Fibroblast of lung (primary cell): ENCODE measurements around the gene CELF2. TPM values are rescaled to one million over a fixed set of nuclear protein-coding genes. Genes with fewer than 3 reads are reported as not detected.

ENCODE experiments used
- DNase-seq, 2 donors: peaks; one replicate each; pipeline versions ENCODE4 v3.0.0 to v3.0.0-alpha.2; 2010; ENCODE audit warnings: low read depth in 2 of 2
- H2AFZ ChIP-seq: 2 replicates; pipeline ENCODE4 v1.5.1; 2012; ENCODE audit warnings: low read length, control low read depth, inconsistent platforms
- H3K27ac ChIP-seq: 2 replicates; pipeline ENCODE4 v1.5.1; 2011; ENCODE audit warnings: low read length, control low read depth; ENCODE audit not compliant: insufficient read depth
- H3K27me3 ChIP-seq: 2 replicates; pipeline ENCODE4 v1.5.1; 2011; ENCODE audit warnings: mild to moderate bottlenecking, low read length; ENCODE audit not compliant: control insufficient read depth, insufficient read depth
- H3K36me3 ChIP-seq: 2 replicates; pipeline ENCODE4 v1.5.1; 2011; ENCODE audit warnings: low read length; ENCODE audit not compliant: control insufficient read depth, insufficient read depth
- H3K4me1 ChIP-seq: 2 replicates; pipeline ENCODE4 v1.5.1; 2011; ENCODE audit warnings: low read length; ENCODE audit not compliant: control insufficient read depth, insufficient read depth; ENCODE audit errors: extremely low read depth
- H3K4me2 ChIP-seq: 2 replicates; pipeline ENCODE4 v1.5.1; 2011; ENCODE audit warnings: low read length, control low read depth; ENCODE audit not compliant: insufficient read depth; ENCODE audit errors: extremely low read depth
- H3K4me3 ChIP-seq, 4 experiments: fragments of 200-600 bp in 1 of 4; sonication (generic) in 1 of 4; replicated peaks in 1 of 4; 2 replicates each; pipeline ENCODE4 v1.5.1; 2011 to 2016; ENCODE audit warnings: low read length in 4 of 4, low read depth in 3 of 4, mild to moderate bottlenecking in 3 of 4, control low read depth in 2 of 4, inconsistent platforms in 1 of 4, mixed read lengths in 1 of 4; ENCODE audit not compliant: insufficient read depth in 1 of 4; ENCODE audit errors: control extremely low read depth in 1 of 4
- H3K79me2 ChIP-seq: 2 replicates; pipeline ENCODE4 v1.5.1; 2012; ENCODE audit warnings: mild to moderate bottlenecking, low read length, inconsistent platforms; ENCODE audit not compliant: control insufficient read depth, insufficient read depth
- H3K9ac ChIP-seq: 2 replicates; pipeline ENCODE4 v1.5.1; 2011; ENCODE audit warnings: mild to moderate bottlenecking, low read length, control low read depth; ENCODE audit not compliant: insufficient read depth
- H3K9me3 ChIP-seq: 2 replicates; pipeline ENCODE4 v1.5.1; 2012; ENCODE audit warnings: low read depth, low read length; ENCODE audit not compliant: control insufficient read depth, insufficient read depth
- H4K20me1 ChIP-seq: 2 replicates; pipeline ENCODE4 v1.5.1; 2011; ENCODE audit warnings: low read length; ENCODE audit not compliant: control insufficient read depth, insufficient read depth; ENCODE audit errors: extremely low read depth
- CTCF ChIP-seq, 2 donors: IDR thresholded peaks in 1 of 2; conservative IDR thresholded peaks in 1 of 2; 1 replicate in 1 of 2; 2 replicates in 1 of 2; pipeline ENCODE4 v1.5.1; 2011 to 2012; ENCODE audit warnings: low read length in 2 of 2, control low read depth in 1 of 2, inconsistent platforms in 1 of 2, low read depth in 1 of 2, mild to moderate bottlenecking in 1 of 2
- EZH2 ChIP-seq: IDR thresholded peaks from 2 replicates; pipeline ENCODE4 v1.5.1; 2012; ENCODE audit warnings: low read length, control low read depth, mild to moderate bottlenecking; ENCODE audit errors: missing control alignments
- polyA plus RNA-seq, 2 donors: library from polyadenylated mRNA; depleted of rRNA in 1 of 2; stranded (reverse) in 1 of 2; unstranded in 1 of 2; fragments of >200 nt; gene quantifications; 2 replicates each; pipeline ENCODE4 v1.2.1, GENCODE V29; 2011 to 2012; ENCODE audit warnings: missing spikeins in 1 of 2
- total RNA-seq: library from RNA; depleted of rRNA; stranded (reverse); fragments of >200 nt; gene quantifications from 2 replicates; pipeline ENCODE4 v1.2.1, GENCODE V29; 2014

The CELF2 gene
- total and polyA plus RNA-seq, 2 donors (not counting 1 experiment from before 2014, with no cell fraction given): 16.9 to 25.1 TPM

- H3K9me3 ChIP-seq: no peaks in the 10 kb centered on the region
- no peaks in the 10 kb centered on the region for H4K20me1 ChIP-seq
- H3K27me3 ChIP-seq: no peaks in the 10 kb centered on the region
- H3K9ac ChIP-seq: no peak overlapping the region
- no peak overlapping the region for H3K27ac ChIP-seq
- TF ChIP-seq CTCF (conservative IDR thresholded peaks at IDR 0.05 in 1 of 2, IDR thresholded peaks at IDR 0.05 in 1 of 2; ENCODE audit: low read depth in 1 of 2, low read length in 2 of 2): no peak
- TF ChIP-seq EZH2: no peak
- no peak for DNase-seq
- no peaks in the 10 kb centered on the region for H3K4me1 ChIP-seq
- H3K4me3 ChIP-seq: no peak overlapping the region
- no peaks in the 10 kb centered on the region for H3K79me2 ChIP-seq
- H2AFZ ChIP-seq: no peak overlapping the region
- no peaks in the 10 kb centered on the region for H3K36me3 ChIP-seq
- no peak overlapping the region for H3K4me2 ChIP-seq
These were observed 98.7 kb downstream of the CELF2 start for GRCh38 chr10:11116361-11116760.

GRCh38 chr10:11116817-11117216 lies 99.1 kb downstream of the CELF2 start:
- Histone ChIP-seq H3K9me3 (no peaks in the 10 kb centered on the region), H3K79me2 (no peaks in the 10 kb centered on the region), H3K9ac (no peak overlapping the region), H3K27me3 (no peaks in the 10 kb centered on the region), H3K4me2 (no peak overlapping the region), H3K27ac (no peak overlapping the region), H3K4me1 (no peaks in the 10 kb centered on the region), H2AFZ (no peak overlapping the region), H3K4me3 (no peak overlapping the region), H3K36me3 (no peaks in the 10 kb centered on the region), H4K20me1 (no peaks in the 10 kb centered on the region)
- no peak for DNase-seq
- TF ChIP-seq EZH2 (no peak), CTCF (conservative IDR thresholded peaks at IDR 0.05 in 1 of 2, IDR thresholded peaks at IDR 0.05 in 1 of 2; ENCODE audit: low read depth in 1 of 2, low read length in 2 of 2) (no peak)

GRCh38 chr10:11118686-11119085 lies 101.0 kb downstream of the CELF2 start:
- H3K4me1 ChIP-seq: no peaks in the 10 kb centered on the region
- H3K79me2 ChIP-seq: no peaks in the 10 kb centered on the region
- H3K36me3 ChIP-seq: no peaks in the 10 kb centered on the region
- no peaks in the 10 kb centered on the region for H3K9me3 ChIP-seq
- no peak overlapping the region for H2AFZ ChIP-seq
- no peak overlapping the region for H3K4me2 ChIP-seq
- no peak for DNase-seq
- H3K4me3 ChIP-seq: no peak overlapping the region
- no peaks in the 10 kb centered on the region for H4K20me1 ChIP-seq
- no peak for TF ChIP-seq CTCF (conservative IDR thresholded peaks at IDR 0.05 in 1 of 2, IDR thresholded peaks at IDR 0.05 in 1 of 2; ENCODE audit: low read depth in 1 of 2, low read length in 2 of 2)
- no peak for TF ChIP-seq EZH2
- H3K9ac ChIP-seq: no peak overlapping the region
- H3K27me3 ChIP-seq: no peaks in the 10 kb centered on the region
- no peak overlapping the region for H3K27ac ChIP-seq
